ENCODE results near the gene CLDN14. TPM values are rescaled to one million over a fixed set of nuclear protein-coding genes. Genes with fewer than 3 reads are reported as not detected.

Gene CLDN14, protein sequence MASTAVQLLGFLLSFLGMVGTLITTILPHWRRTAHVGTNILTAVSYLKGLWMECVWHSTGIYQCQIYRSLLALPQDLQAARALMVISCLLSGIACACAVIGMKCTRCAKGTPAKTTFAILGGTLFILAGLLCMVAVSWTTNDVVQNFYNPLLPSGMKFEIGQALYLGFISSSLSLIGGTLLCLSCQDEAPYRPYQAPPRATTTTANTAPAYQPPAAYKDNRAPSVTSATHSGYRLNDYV
- not detected for total RNA-seq

DNA sequence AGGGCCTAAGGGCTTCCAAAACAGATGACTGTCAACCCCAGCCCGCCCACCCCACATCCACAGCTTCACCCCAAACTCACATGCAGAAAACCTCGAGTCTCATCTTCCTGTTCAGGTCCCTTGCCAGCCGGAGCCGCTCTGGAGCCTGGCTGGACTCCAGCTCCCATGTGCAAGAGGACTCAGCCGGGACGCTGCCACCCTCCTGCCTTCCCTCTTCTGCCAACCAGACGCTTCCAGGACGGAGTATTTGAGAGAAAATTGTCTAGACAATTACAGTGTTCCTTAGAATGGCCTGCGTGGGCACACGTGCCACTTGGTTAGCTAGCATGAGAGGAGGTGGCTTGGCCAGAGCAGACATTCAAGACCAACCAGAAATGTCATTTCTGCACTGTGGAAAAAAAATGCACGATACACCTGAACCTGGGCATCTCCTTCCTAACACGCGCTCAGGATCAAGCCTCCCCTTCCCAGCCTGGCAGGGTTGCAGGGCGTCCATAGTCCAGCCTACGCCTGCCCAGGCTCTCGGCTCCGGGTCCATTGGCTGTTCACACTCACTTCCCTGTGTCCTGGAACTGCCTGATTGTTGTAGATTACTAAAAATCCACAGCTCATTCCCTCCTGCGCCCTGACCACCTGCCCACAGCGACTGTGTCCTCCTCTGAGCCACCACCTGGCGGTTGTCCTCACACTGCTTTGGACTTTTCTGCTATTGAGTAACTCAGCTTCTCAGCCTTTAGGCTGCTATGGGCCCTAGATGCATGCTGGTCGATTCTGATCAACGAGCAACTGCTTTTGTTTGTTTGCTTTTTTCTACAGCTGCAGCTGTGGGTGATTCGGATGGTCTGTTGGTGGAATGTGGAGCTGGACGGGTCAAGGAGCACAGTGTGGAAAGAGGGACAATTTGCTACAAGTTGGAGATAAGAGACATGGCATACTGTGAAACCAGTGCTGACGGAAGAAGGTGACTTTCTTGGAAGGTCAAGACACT lies at the start of gene CLDN14:
CLDN14 (minus strand) TSS at position 708 of the 988 bp plus-strand sequence. CDS start 18,427 bp downstream, outside the sequence.
- Mint-ChIP-seq H3K27me3 (peaks cover 8% of the 10 kb centered on the region), H3K4me3 (no peak within 1 kb of the TSS), H3K27ac (no peak within 1 kb of the TSS), H3K9me3 (no peaks in the 10 kb centered on the region), H3K4me1 (ENCODE audit: low read depth) (peaks cover 6% of the 10 kb centered on the region), H3K36me3 (no peaks in the 10 kb centered on the region)
- intact Hi-C loops (cut with micrococcal nuclease): loop anchor here (5.0 kb wide), 1 partner anchor 57 kb away; no protein-coding TSS in a partner anchor
- DNase-seq: no peak
- ChIA-PET CTCF (no interaction called here), POLR2A (no interaction called here)

DNA sequence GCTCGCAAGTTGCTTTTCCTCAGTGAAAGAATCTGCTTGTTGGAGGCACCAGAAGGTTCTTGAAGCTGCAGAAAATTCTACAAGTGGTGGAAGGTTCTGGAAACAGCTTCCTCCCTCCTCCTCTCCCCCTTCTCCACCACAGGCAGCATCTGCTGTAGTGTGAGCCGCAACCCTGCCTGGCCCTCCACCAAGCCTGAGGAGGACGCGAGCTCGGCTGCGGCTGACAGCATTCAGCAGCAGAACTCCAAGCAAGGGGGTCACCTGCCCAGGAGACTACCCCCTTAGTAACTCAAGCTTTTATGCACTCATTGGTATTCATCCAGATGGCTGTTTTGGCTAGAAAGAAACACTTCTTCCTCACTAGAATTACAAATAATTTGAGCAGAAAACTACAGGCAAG lies 48.8 kb upstream of the CLDN14 start:
- intact Hi-C loops (cut with micrococcal nuclease): no loop called here
- peaks cover 2% of the 10 kb centered on the region for H3K27me3 Mint-ChIP-seq
- no peak overlapping the region for H3K27ac Mint-ChIP-seq
- CTCF ChIA-PET: no interaction called here
- POLR2A ChIA-PET: no interaction called here
- H3K36me3 Mint-ChIP-seq: no peaks in the 10 kb centered on the region
- H3K9me3 Mint-ChIP-seq: no peaks in the 10 kb centered on the region
- H3K4me3 Mint-ChIP-seq: no peak overlapping the region
- DNase-seq: no peak
- no peaks in the 10 kb centered on the region for H3K4me1 Mint-ChIP-seq (ENCODE audit: low read depth)

DNA sequence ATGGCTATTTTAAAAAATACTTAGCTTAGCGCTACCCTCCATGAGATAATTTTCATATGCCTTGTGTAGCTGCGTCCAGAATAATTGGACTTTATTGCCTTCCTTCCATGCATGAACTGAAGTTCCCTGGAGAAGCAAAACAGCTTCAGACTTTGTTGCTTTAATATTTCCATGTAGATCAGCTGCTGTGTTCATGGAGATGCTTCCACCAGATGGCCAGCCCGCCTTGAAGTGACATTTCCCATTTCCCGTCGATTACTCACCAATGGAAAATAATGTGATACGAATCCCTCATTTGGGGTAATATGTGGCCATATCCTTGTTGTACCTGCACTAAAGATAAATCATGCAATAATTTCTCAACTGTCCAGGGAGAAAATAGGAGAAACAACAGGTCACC lies 47.4 kb upstream of the CLDN14 start:
- H3K27ac Mint-ChIP-seq: no peak overlapping the region
- POLR2A ChIA-PET: no interaction called here
- H3K36me3 Mint-ChIP-seq: no peaks in the 10 kb centered on the region
- H3K9me3 Mint-ChIP-seq: no peaks in the 10 kb centered on the region
- no peak overlapping the region for H3K4me3 Mint-ChIP-seq
- H3K4me1 Mint-ChIP-seq (ENCODE audit: low read depth): no peaks in the 10 kb centered on the region
- H3K27me3 Mint-ChIP-seq: peaks cover 2% of the 10 kb centered on the region
- intact Hi-C loops (cut with micrococcal nuclease): no loop called here
- CTCF ChIA-PET: interaction anchor here (1.6 kb wide), 1 partner anchor 103 kb away, joined by 4 read pairs; no protein-coding TSS in a partner anchor
- no peak for DNase-seq

DNA sequence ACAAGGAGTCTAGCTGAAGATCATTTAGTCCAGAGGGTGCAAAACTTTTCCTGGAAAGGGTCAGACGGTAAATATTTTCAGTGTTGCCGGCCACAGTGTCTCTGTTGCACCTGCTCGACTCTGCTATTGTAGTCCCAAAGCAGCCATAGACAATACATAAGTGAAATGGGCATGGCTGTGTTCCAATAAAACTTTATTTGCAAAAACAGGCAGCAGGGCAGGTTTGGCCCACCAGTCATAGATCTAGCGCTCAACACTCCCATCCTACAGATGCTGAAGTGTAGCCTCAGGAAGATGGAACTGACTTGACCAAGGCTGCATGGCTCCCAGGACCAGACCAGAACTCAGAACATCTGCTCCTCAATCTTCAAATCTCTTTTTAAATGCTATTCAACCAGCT lies 46.2 kb upstream of the CLDN14 start:
- no peaks in the 10 kb centered on the region for H3K4me1 Mint-ChIP-seq (ENCODE audit: low read depth)

DNA sequence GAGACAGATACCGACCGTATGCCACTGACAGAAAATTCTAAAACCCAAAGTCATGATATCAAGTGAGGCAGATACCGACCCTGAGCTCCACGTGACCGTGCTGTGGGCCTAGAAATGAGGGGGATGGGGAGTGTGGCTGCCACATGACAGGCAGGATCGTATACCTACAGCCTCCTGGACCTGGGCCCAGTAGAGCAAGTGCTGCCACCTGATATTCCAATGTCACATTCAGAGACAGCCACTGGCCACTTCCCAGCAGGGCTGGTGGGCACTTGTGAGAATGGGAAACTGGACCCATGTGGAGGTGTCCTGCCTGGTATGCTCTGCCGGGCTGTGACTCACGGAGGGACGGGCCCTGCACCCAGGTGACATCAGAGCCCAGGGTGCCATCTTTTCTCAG lies 44.6 kb upstream of the CLDN14 start:
- intact Hi-C loops (cut with micrococcal nuclease): no loop called here
- CTCF ChIA-PET: no interaction called here

More for the DNA sequence above, 46.2 kb upstream of the CLDN14 start:
- no peak for DNase-seq
- CTCF ChIA-PET: no interaction called here
- Mint-ChIP-seq H3K36me3 (no peaks in the 10 kb centered on the region), H3K27ac (no peak overlapping the region), H3K9me3 (no peaks in the 10 kb centered on the region), H3K27me3 (peaks cover 7% of the 10 kb centered on the region), H3K4me3 (no peak overlapping the region)
- intact Hi-C loops (cut with micrococcal nuclease): no loop called here
- POLR2A ChIA-PET: no interaction called here

DNA sequence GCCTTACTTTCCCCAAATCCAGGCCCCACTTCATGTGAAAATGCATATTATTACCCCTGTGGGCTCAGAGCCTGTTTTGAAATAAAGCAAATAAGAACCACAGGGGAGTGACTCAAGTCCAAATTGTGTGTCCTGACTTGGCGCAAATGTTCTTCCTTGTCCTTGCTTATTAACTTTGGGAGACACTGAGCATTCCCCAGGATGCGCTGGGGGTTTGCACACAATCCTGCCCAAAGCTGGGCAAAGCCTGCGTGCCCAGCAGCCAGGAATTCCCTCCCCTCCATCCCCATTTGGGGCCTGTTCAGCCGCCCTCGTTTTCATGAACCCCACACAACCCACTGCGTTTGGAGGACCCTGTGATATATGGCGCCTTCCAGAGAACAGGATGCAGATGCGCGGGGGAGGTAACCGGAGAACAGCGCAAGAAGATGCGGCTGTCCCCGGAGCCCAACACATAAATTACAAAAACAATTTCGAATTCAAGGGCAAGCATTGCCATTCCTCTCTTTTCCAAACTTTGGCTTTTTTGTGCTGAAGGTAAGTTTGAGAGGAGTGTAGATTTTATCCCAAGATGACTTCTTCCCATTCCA lies 42.4 kb upstream of the CLDN14 start:
- ChIA-PET POLR2A (no interaction called here), CTCF (no interaction called here)
- Mint-ChIP-seq H3K4me3 (no peak overlapping the region), H3K36me3 (no peaks in the 10 kb centered on the region), H3K27ac (no peak overlapping the region), H3K27me3 (peaks cover 8% of the 10 kb centered on the region), H3K4me1 (ENCODE audit: low read depth) (no peaks in the 10 kb centered on the region), H3K9me3 (peaks cover 11% of the 10 kb centered on the region)
- intact Hi-C loops (cut with micrococcal nuclease): no loop called here
- DNase-seq: no peak

More for the DNA sequence above, 44.6 kb upstream of the CLDN14 start:
- POLR2A ChIA-PET: no interaction called here
- peaks cover 11% of the 10 kb centered on the region for H3K9me3 Mint-ChIP-seq
- no peaks in the 10 kb centered on the region for H3K36me3 Mint-ChIP-seq
- no peaks in the 10 kb centered on the region for H3K4me1 Mint-ChIP-seq (ENCODE audit: low read depth)
- H3K27ac Mint-ChIP-seq: no peak overlapping the region
- no peak for DNase-seq
- no peak overlapping the region for H3K4me3 Mint-ChIP-seq
- peaks cover 7% of the 10 kb centered on the region for H3K27me3 Mint-ChIP-seq

DNA sequence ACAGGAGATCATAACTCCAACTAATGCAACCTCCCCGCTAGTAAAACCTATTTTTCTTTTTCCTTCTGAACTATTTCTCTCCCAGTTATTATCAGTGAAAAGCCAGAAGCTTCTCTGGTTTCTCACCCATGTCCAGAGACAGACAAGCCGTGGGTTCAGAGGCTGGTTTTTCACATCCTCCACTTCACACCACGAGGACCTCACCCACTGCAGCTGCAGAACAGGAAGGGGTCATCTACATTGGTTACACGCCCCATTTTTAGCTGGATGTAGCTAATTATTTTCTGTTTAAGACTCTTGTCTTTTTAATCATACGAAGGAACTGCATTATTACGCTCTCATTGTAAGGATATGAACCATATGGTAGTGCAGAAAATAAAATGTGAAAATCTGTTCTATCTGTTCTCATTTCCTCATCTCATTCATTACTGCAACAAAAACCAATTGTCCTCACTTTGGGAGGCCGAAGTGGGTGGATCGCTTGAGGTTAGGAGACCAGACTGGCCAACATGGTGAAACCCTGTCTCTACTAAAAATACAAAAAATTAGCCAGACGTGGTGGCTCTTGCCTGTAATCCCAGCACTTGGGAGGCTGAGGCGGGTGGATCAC lies 39.1 kb upstream of the CLDN14 start:
- Mint-ChIP-seq H3K27me3 (peaks cover 16% of the 10 kb centered on the region), H3K36me3 (no peaks in the 10 kb centered on the region), H3K4me1 (ENCODE audit: low read depth) (no peaks in the 10 kb centered on the region), H3K27ac (no peak overlapping the region), H3K4me3 (no peak overlapping the region), H3K9me3 (peaks cover 11% of the 10 kb centered on the region)
- DNase-seq: no peak
- POLR2A ChIA-PET: no interaction called here
- CTCF ChIA-PET: no interaction called here
- intact Hi-C loops (cut with micrococcal nuclease): no loop called here

GRCh38 chr21:36517366-36518075 lies 37.6 kb upstream of the CLDN14 start:
- Mint-ChIP-seq H3K27me3 (peaks cover 16% of the 10 kb centered on the region), H3K4me1 (ENCODE audit: low read depth) (no peaks in the 10 kb centered on the region), H3K4me3 (no peak overlapping the region), H3K36me3 (no peaks in the 10 kb centered on the region), H3K27ac (no peak overlapping the region), H3K9me3 (peaks cover 11% of the 10 kb centered on the region)
- POLR2A ChIA-PET: no interaction called here
- no peak for DNase-seq
- intact Hi-C loops (cut with micrococcal nuclease): no loop called here
- CTCF ChIA-PET: no interaction called here

- H3K27me3 Mint-ChIP-seq: peaks cover 11% of the 10 kb centered on the region
- H3K4me1 Mint-ChIP-seq (ENCODE audit: low read depth): peaks cover 3% of the 10 kb centered on the region
- intact Hi-C loops (cut with micrococcal nuclease): no loop called here
- peaks cover 11% of the 10 kb centered on the region for H3K9me3 Mint-ChIP-seq
- ChIA-PET POLR2A (no interaction called here), CTCF (interaction anchor here (1.1 kb wide), 1 partner anchor 12 kb away, joined by 3 read pairs; no protein-coding TSS in a partner anchor)
- H3K36me3 Mint-ChIP-seq: no peaks in the 10 kb centered on the region
- DNase-seq: no peak
- no peak overlapping the region for H3K27ac Mint-ChIP-seq
- no peak overlapping the region for H3K4me3 Mint-ChIP-seq
Observed at GRCh38 chr21:36516281-36516680, 36.4 kb upstream of the CLDN14 start.

GRCh38 chr21:36513430-36513829 lies 33.5 kb upstream of the CLDN14 start:
- no peak for DNase-seq
- ChIA-PET POLR2A (no interaction called here), CTCF (interaction anchor here (2.7 kb wide), 1 partner anchor 10 kb away, joined by 12 read pairs; no protein-coding TSS in a partner anchor)
- Mint-ChIP-seq H3K27me3 (peaks cover 10% of the 10 kb centered on the region), H3K9me3 (no peaks in the 10 kb centered on the region), H3K4me1 (ENCODE audit: low read depth) (peaks cover 3% of the 10 kb centered on the region), H3K36me3 (no peaks in the 10 kb centered on the region), H3K27ac (no peak overlapping the region), H3K4me3 (no peak overlapping the region)
- intact Hi-C loops (cut with micrococcal nuclease): no loop called here

DNA sequence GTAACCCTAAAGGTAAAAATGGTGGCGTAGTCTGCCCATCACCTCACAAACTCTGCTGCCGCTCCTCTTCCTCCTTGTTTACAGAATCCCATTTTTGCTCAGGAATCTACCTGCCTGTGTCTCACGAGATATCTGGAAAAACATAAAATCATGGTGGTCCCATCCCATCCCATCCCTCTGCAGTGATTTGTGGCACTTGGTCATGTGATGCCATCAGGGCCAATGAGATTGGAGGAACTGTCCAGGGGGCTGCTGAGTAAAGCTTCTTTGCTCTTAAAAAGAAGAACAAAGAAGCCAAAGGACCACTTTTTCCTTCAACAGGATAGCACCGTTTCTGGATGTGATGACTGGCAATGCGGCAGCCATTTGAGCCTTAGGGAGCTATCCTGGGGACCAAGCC lies 33.0 kb upstream of the CLDN14 start:
- H3K4me3 Mint-ChIP-seq: no peak overlapping the region
- CTCF ChIA-PET: interaction anchor here (2.7 kb wide), 1 partner anchor 9 kb away, joined by 12 read pairs; no protein-coding TSS in a partner anchor
- no peaks in the 10 kb centered on the region for H3K36me3 Mint-ChIP-seq
- POLR2A ChIA-PET: no interaction called here
- no peak for DNase-seq
- no peaks in the 10 kb centered on the region for H3K9me3 Mint-ChIP-seq
- H3K27ac Mint-ChIP-seq: no peak overlapping the region
- intact Hi-C loops (cut with micrococcal nuclease): no loop called here
- peaks cover 10% of the 10 kb centered on the region for H3K27me3 Mint-ChIP-seq
- peaks cover 3% of the 10 kb centered on the region for H3K4me1 Mint-ChIP-seq (ENCODE audit: low read depth)
